Measurements from ENCODE around the gene IFIT1. TPM values are rescaled to one million over a fixed set of nuclear protein-coding genes. Genes with fewer than 3 reads are reported as not detected.
A peak's percentile ranks its signal among the peaks of the same experiment; 100 is the strongest.

Gene IFIT1
- total RNA-seq, 2 donors from 2014 or later, result 6.7 to 10.6 TPM

DNA sequence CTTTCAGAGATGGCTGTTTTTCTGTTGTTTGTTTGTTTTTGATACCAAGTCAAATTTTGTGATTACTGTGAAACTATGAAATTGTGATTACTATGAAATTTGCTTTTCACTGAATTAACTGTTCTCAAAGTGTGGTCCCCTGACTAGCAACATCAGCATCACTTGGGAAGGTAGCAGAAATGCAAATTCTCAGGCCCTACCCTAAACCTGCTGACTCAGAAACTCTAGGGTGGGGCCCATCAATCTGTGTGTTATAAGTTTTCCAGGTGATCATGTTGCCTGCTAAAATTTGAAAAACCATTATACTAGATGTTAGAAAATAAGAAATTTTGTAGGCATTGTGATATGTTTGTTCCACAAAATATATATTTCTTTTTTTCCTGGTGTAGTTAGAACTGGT, 13.3 kb upstream of the IFIT1 start:
- Histone ChIP-seq H3K27me3 (no peaks in the 10 kb centered on the region), H3K36me3 (no peaks in the 10 kb centered on the region), H3K4me3 (no peak overlapping the region), H3K4me1 (peaks cover 0 to 13% of the 10 kb centered on the region in 2 donors), H3K27ac (no peak overlapping the region), H3K9me3 (no peaks in the 10 kb centered on the region)
- DNase-seq (ENCODE audit: low spot score), result no peak
- TF ChIP-seq, protein P1, sequence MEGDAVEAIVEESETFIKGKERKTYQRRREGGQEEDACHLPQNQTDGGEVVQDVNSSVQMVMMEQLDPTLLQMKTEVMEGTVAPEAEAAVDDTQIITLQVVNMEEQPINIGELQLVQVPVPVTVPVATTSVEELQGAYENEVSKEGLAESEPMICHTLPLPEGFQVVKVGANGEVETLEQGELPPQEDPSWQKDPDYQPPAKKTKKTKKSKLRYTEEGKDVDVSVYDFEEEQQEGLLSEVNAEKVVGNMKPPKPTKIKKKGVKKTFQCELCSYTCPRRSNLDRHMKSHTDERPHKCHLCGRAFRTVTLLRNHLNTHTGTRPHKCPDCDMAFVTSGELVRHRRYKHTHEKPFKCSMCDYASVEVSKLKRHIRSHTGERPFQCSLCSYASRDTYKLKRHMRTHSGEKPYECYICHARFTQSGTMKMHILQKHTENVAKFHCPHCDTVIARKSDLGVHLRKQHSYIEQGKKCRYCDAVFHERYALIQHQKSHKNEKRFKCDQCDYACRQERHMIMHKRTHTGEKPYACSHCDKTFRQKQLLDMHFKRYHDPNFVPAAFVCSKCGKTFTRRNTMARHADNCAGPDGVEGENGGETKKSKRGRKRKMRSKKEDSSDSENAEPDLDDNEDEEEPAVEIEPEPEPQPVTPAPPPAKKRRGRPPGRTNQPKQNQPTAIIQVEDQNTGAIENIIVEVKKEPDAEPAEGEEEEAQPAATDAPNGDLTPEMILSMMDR (IDR thresholded peaks at IDR 0.05), result no peak

DNA sequence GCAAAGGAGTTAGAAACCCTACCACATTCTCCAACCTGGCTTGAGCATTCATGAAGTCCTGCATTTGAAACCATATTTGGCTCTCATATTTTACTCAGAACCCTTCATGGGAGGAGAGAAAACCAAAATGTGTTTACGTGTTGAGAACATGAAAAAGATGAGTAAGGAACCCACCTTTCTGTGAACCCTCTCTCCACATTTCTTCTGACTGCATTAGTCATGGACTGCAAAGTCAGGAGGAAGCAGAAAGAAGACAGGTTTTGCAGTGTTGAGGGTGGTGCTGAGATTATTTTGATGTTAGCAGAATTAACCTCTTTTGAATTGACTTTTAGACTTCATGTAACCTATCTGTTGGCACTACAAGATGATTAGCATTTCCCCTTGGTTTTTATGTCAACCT, 9.7 kb upstream of the IFIT1 start:
- H3K4me3 ChIP-seq, result no peak overlapping the region
- no peaks in the 10 kb centered on the region for H3K9me3 ChIP-seq

DNA sequence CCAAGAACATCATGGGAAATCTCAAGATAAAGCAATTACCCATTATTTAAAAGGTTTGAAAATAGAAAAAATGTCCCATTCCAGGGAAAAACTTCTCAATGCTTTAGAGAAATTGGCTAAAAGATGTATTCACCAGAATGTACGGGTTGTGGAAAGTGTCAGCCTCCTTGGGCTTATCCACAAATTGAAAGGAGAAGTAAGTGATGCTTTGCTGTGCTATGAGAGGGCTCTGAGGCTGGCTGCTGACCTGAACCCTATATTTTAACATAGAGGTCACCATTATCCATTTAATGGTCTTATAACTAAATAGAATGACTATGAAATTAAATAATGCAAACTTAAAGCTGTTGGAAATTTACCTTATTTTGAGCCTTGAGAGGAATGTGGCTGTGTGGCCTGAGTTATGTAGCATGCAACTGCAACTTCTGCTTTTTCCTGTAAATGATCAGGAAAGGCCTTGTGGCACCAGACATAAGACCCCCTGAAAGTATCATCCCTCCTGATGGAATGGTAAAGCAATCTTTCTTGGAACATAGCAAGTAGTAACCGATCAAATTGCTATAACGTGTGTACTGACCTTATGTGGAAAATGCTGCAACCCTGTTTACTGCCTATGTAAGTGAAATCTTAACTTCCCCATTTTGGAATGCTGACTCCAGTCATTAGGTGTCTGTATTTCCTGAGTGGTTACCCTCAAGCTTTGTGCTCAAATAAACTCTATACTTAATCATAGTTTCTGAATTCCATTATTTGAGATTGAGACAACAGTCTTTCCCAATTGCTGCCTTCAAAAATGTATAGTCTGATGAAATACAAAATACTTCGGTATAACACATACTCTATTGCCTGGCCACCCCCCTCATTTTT, 7.7 kb upstream of the IFIT1 start:
- Histone ChIP-seq H3K27me3 (no peaks in the 10 kb centered on the region), H3K4me3 (no peak overlapping the region), H3K4me1 (no peaks in the 10 kb centered on the region), H3K27ac (no peak overlapping the region), H3K36me3 (no peaks in the 10 kb centered on the region), H3K9me3 (no peaks in the 10 kb centered on the region)
- TF ChIP-seq, protein P1 (IDR thresholded peaks at IDR 0.05), result no peak
- no peak for DNase-seq (ENCODE audit: low spot score)

More for the DNA sequence above, 9.7 kb upstream of the IFIT1 start:
- no peaks in the 10 kb centered on the region for H3K36me3 ChIP-seq
- TF ChIP-seq, protein P1 (IDR thresholded peaks at IDR 0.05), result no peak
- H3K27ac ChIP-seq, result no peak overlapping the region
- no peaks in the 10 kb centered on the region for H3K4me1 ChIP-seq
- no peak for DNase-seq (ENCODE audit: low spot score)
- H3K27me3 ChIP-seq, result no peaks in the 10 kb centered on the region

DNA sequence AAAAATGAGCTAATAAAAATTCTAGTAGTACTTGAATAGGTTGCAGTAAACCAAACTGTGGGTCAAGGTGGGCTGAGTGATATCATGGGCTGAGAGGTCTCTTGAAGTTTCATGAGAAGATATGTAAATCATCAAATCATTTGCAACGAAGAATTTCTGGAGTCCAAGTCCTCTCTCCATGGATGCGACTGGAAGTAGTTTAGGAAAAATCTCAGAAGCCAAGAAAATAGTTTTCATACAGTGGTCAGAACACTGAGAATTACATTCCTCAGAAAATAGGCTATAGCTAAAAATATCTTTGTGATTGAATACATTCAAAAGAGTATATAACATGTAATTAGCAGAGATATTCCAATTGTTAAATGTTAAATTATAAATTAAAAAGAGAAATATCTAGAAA, 3.6 kb upstream of the IFIT1 start:
- no peak overlapping the region for H3K27ac ChIP-seq
- H3K27me3 ChIP-seq, result no peaks in the 10 kb centered on the region
- DNase-seq (ENCODE audit: low spot score), result no peak
- TF ChIP-seq, protein P1 (IDR thresholded peaks at IDR 0.05), result no peak
- no peak overlapping the region for H3K4me3 ChIP-seq
- no peaks in the 10 kb centered on the region for H3K9me3 ChIP-seq
- H3K36me3 ChIP-seq, result no peaks in the 10 kb centered on the region
- peaks cover 0 to 31% of the 10 kb centered on the region in 2 donors for H3K4me1 ChIP-seq

DNA sequence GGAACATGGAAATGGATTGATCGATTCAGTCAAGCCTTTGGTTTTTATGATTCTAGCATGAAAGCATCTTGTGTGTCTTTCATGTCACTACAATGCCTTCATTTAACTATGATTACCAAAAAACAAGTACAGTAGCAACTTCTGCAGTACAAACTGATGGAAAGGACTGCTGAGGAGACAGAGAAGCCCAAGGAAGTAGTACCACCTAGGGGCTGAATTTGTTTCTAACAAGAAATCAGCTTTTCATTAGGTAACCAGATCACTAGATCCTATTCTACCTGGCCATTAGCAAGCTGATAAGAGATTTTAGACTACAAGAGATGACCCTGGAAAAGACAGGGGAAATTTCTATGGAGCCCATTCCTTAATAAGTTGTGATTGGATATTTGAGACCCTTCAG, 3.2 kb upstream of the IFIT1 start:
- H3K27me3 ChIP-seq, result no peaks in the 10 kb centered on the region
- TF ChIP-seq, protein P1 (IDR thresholded peaks at IDR 0.05), result peak in 1 of 2 donors; percentile 62
- peaks cover 0 to 36% of the 10 kb centered on the region in 2 donors for H3K4me1 ChIP-seq
- DNase-seq (ENCODE audit: low spot score), result no peak
- no peak overlapping the region for H3K4me3 ChIP-seq
- H3K27ac ChIP-seq, result no peak overlapping the region
- H3K36me3 ChIP-seq, result no peaks in the 10 kb centered on the region
- H3K9me3 ChIP-seq, result no peaks in the 10 kb centered on the region

All from right atrium auricular region (tissue), 2 donors.